ENCODE measurements around the gene MDFI. TPM values are rescaled to one million over a fixed set of nuclear protein-coding genes. Genes with fewer than 3 reads are reported as not detected.

Gene MDFI
- total RNA-seq, 2 experiments from 2014 or later: not detected

DNA sequence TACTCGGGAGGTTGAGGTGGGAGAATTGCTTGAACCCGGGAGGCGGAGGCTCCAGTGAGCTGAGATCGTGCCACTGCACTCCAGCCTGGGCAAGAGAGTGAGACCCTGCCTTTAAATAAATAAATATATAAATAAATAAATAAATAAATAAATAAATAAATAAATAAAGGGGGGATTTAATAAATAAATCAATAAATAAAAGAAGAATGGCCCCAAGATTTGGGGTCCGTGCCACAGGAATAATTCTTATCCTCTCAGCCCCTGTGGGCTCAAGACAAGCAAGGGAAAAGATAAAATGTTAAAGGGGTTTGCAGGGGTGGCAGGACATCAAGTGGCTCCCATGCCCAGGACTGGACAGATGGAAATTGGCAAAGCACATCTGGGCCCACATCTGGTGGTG, 31.2 kb upstream of the MDFI start:
- intact Hi-C loops (cut with micrococcal nuclease; ENCODE audit: unreplicated experiment): loop anchor here (10.0 kb wide), 2 partner anchors 438 to 558 kb away; no protein-coding TSS in a partner anchor
- no peaks in the 10 kb centered on the region for H4K20me1 ChIP-seq (ENCODE audit: insufficient read depth, low read length)
- DNase-seq (ENCODE audit: low spot score): no peak
- H3K4me2 ChIP-seq (ENCODE audit: low read length): no peak overlapping the region
- no peak overlapping the region for H3K4me3 ChIP-seq (ENCODE audit: low read depth, low read length, poor library complexity, severe bottlenecking)
- peaks cover 9% of the 10 kb centered on the region for H3K4me1 ChIP-seq (ENCODE audit: insufficient read depth, low read length, poor library complexity, severe bottlenecking)
- no peaks in the 10 kb centered on the region for H3K36me3 ChIP-seq (ENCODE audit: insufficient read depth, low read length)
- ChIA-PET CTCF (ENCODE audit: unreplicated experiment) (no interaction called here), POLR2A (no interaction called here)
- H3K9me2 ChIP-seq (ENCODE audit: insufficient read depth, low read length): no peaks in the 10 kb centered on the region
- H3K9me3 ChIP-seq (ENCODE audit: low read length): no peaks in the 10 kb centered on the region
- TF ChIP-seq, protein P1, sequence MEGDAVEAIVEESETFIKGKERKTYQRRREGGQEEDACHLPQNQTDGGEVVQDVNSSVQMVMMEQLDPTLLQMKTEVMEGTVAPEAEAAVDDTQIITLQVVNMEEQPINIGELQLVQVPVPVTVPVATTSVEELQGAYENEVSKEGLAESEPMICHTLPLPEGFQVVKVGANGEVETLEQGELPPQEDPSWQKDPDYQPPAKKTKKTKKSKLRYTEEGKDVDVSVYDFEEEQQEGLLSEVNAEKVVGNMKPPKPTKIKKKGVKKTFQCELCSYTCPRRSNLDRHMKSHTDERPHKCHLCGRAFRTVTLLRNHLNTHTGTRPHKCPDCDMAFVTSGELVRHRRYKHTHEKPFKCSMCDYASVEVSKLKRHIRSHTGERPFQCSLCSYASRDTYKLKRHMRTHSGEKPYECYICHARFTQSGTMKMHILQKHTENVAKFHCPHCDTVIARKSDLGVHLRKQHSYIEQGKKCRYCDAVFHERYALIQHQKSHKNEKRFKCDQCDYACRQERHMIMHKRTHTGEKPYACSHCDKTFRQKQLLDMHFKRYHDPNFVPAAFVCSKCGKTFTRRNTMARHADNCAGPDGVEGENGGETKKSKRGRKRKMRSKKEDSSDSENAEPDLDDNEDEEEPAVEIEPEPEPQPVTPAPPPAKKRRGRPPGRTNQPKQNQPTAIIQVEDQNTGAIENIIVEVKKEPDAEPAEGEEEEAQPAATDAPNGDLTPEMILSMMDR (conservative IDR thresholded peaks at IDR 0.05; ENCODE audit: low read length): no peak
- no peak for TF ChIP-seq EZH2phosphoT487 (IDR thresholded peaks at IDR 0.05; ENCODE audit: borderline replicate concordance, low read depth, low read length)
- no peaks in the 10 kb centered on the region for H3K79me2 ChIP-seq (ENCODE audit: insufficient read depth, low read depth, low read length)
- no peak overlapping the region for H3K27ac ChIP-seq (ENCODE audit: low read depth, low read length, poor library complexity, severe bottlenecking)
- BruUV-seq (replicated peaks): no TSS peak
- H2AFZ ChIP-seq (ENCODE audit: low read length): no peak overlapping the region

DNA sequence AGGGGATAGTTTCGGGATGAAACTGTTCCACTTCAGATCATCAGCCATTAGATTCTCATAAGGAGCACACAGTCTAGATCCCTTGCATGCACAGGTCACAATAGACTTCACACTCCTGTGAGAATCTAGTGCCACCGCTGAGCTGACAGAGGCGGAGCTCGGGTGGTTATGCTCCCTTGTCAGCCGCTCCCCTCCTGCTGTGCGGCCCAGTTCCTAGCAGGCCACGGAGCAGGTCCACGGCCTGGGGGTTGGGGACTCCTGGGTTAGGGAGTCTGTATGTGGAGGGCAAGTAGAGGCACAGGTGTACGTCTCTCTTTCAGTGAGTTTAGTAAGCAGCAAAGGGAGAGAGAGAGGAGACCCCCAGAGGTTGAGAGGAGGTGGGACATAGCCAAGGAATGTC, 30.5 kb upstream of the MDFI start:
- intact Hi-C loops (cut with micrococcal nuclease; ENCODE audit: unreplicated experiment): loop anchor here (10.0 kb wide), 2 partner anchors 437 to 557 kb away; no protein-coding TSS in a partner anchor
- Histone ChIP-seq H3K4me3 (ENCODE audit: low read depth, low read length, poor library complexity, severe bottlenecking) (no peak overlapping the region), H3K79me2 (ENCODE audit: insufficient read depth, low read depth, low read length) (no peaks in the 10 kb centered on the region), H3K9me3 (ENCODE audit: low read length) (no peaks in the 10 kb centered on the region), H4K20me1 (ENCODE audit: insufficient read depth, low read length) (no peaks in the 10 kb centered on the region), H2AFZ (ENCODE audit: low read length) (no peak overlapping the region), H3K4me1 (ENCODE audit: insufficient read depth, low read length, poor library complexity, severe bottlenecking) (peaks cover 3% of the 10 kb centered on the region), H3K27ac (ENCODE audit: low read depth, low read length, poor library complexity, severe bottlenecking) (no peak overlapping the region), H3K9me2 (ENCODE audit: insufficient read depth, low read length) (no peaks in the 10 kb centered on the region), H3K4me2 (ENCODE audit: low read length) (no peak overlapping the region), H3K36me3 (ENCODE audit: insufficient read depth, low read length) (no peaks in the 10 kb centered on the region)
- ChIA-PET POLR2A (no interaction called here), CTCF (ENCODE audit: unreplicated experiment) (no interaction called here)
- TF ChIP-seq, protein P1 (conservative IDR thresholded peaks at IDR 0.05; ENCODE audit: low read length): peak; percentile 31; the same call in 1 of the 2 replicates
- no peak for TF ChIP-seq EZH2phosphoT487 (IDR thresholded peaks at IDR 0.05; ENCODE audit: borderline replicate concordance, low read depth, low read length)
- no peak for DNase-seq (ENCODE audit: low spot score)
- BruUV-seq (replicated peaks): no TSS peak

- H2AFZ ChIP-seq (ENCODE audit: low read length): no peak overlapping the region
- H3K79me2 ChIP-seq (ENCODE audit: insufficient read depth, low read depth, low read length): no peaks in the 10 kb centered on the region
- TF ChIP-seq, protein P1 (conservative IDR thresholded peaks at IDR 0.05; ENCODE audit: low read length): no peak
- no peak for TF ChIP-seq EZH2phosphoT487 (IDR thresholded peaks at IDR 0.05; ENCODE audit: borderline replicate concordance, low read depth, low read length)
- H4K20me1 ChIP-seq (ENCODE audit: insufficient read depth, low read length): no peaks in the 10 kb centered on the region
- H3K36me3 ChIP-seq (ENCODE audit: insufficient read depth, low read length): no peaks in the 10 kb centered on the region
- POLR2A ChIA-PET: no interaction called here
- no peak for DNase-seq (ENCODE audit: low spot score)
- H3K4me1 ChIP-seq (ENCODE audit: insufficient read depth, low read length, poor library complexity, severe bottlenecking): no peaks in the 10 kb centered on the region
- no peak overlapping the region for H3K27ac ChIP-seq (ENCODE audit: low read depth, low read length, poor library complexity, severe bottlenecking)
- H3K4me3 ChIP-seq (ENCODE audit: low read depth, low read length, poor library complexity, severe bottlenecking): no peak overlapping the region
- H3K4me2 ChIP-seq (ENCODE audit: low read length): no peak overlapping the region
- no TSS peak for BruUV-seq (replicated peaks)
- intact Hi-C loops (cut with micrococcal nuclease; ENCODE audit: unreplicated experiment): loop anchor here (10.0 kb wide), 2 partner anchors 436 to 556 kb away; no protein-coding TSS in a partner anchor
- CTCF ChIA-PET (ENCODE audit: unreplicated experiment): interaction anchor here (1.1 kb wide), 1 partner anchor 17 kb away, joined by 3 read pairs; no protein-coding TSS in a partner anchor
- H3K9me2 ChIP-seq (ENCODE audit: insufficient read depth, low read length): no peaks in the 10 kb centered on the region
- no peaks in the 10 kb centered on the region for H3K9me3 ChIP-seq (ENCODE audit: low read length)
Measured at GRCh38 chr6:41608443-41609151, 29.7 kb upstream of the MDFI start.
